GM18873 (cell line): ENCODE results near the gene FAM171A2.
"Not testable (repeated sequence)": the region's sequence is repeated elsewhere in the genome, so short reads cannot be mapped to it uniquely, and the experiment has no call there.

Experiments used
- ATAC-seq: cut with Tn5 transposase; IDR thresholded peaks from one replicate; pipeline ENCODE4 v1.9.1; 2021; ENCODE audit warnings: mild to moderate bottlenecking, moderate library complexity, moderate number of reproducible peaks; ENCODE audit not compliant: unreplicated experiment, low FRiP score

FAM171A2 gene

GRCh38 chr17:44363613-44364159 is at the start of gene FAM171A2:
Gene FAM171A2, minus strand, starts transcription at chr17:44363853. Its CDS starts 139 bp downstream, at chr17:44363714.
- no peak for ATAC-seq

- no peak for ATAC-seq
Observed at GRCh38 chr17:44409309-44410028, 45.8 kb upstream of the FAM171A2 start.

- no peak for ATAC-seq
Observed at GRCh38 chr17:44408786-44409185, 45.1 kb upstream of the FAM171A2 start.

- ATAC-seq, result peak; percentile 55
Observed at GRCh38 chr17:44402564-44403172, 39.0 kb upstream of the FAM171A2 start.

- ATAC-seq, result no peak
Observed at GRCh38 chr17:44400226-44400847, 36.7 kb upstream of the FAM171A2 start.

GRCh38 chr17:44398692-44399691 is 35.3 kb upstream of the FAM171A2 start:
- ATAC-seq, result no peak

- ATAC-seq, result no peak
Observed at GRCh38 chr17:44397479-44398440, 34.1 kb upstream of the FAM171A2 start.

- ATAC-seq, result no peak
Observed at GRCh38 chr17:44396946-44397345, 33.3 kb upstream of the FAM171A2 start.

GRCh38 chr17:44394833-44395232 is 31.2 kb upstream of the FAM171A2 start:
- no peak for ATAC-seq

- not testable (repeated sequence) for ATAC-seq
Observed at GRCh38 chr17:44394112-44394511, 30.5 kb upstream of the FAM171A2 start.

- no peak for ATAC-seq
Observed at GRCh38 chr17:44390250-44390870, 26.7 kb upstream of the FAM171A2 start.

GRCh38 chr17:44389723-44390202 is 26.1 kb upstream of the FAM171A2 start:
- ATAC-seq, result no peak

GRCh38 chr17:44389281-44389680 is 25.6 kb upstream of the FAM171A2 start, which contains the start of gene ITGA2B:
Gene ITGA2B, minus strand, starts transcription at chr17:44389649. Its CDS starts 176 bp downstream, at chr17:44389473.
- no peak for ATAC-seq

- ATAC-seq, result no peak
Observed at GRCh38 chr17:44387804-44388203, 24.2 kb upstream of the FAM171A2 start.

GRCh38 chr17:44386182-44386525 is 22.5 kb upstream of the FAM171A2 start:
- ATAC-seq, result no peak

- ATAC-seq, result no peak
Observed at GRCh38 chr17:44385287-44386181, 21.9 kb upstream of the FAM171A2 start.

GRCh38 chr17:44384823-44385286 is 21.2 kb upstream of the FAM171A2 start:
- ATAC-seq, result no peak
